ENCODE results near the gene CSNK1D. TPM values are rescaled to one million over a fixed set of nuclear protein-coding genes. Genes with fewer than 3 reads are reported as not detected.
A peak's percentile ranks its signal among the peaks of the same experiment; 100 is the strongest.

The CSNK1D gene
- total RNA-seq, 1 experiment from 2014 or later: 234 TPM

DNA sequence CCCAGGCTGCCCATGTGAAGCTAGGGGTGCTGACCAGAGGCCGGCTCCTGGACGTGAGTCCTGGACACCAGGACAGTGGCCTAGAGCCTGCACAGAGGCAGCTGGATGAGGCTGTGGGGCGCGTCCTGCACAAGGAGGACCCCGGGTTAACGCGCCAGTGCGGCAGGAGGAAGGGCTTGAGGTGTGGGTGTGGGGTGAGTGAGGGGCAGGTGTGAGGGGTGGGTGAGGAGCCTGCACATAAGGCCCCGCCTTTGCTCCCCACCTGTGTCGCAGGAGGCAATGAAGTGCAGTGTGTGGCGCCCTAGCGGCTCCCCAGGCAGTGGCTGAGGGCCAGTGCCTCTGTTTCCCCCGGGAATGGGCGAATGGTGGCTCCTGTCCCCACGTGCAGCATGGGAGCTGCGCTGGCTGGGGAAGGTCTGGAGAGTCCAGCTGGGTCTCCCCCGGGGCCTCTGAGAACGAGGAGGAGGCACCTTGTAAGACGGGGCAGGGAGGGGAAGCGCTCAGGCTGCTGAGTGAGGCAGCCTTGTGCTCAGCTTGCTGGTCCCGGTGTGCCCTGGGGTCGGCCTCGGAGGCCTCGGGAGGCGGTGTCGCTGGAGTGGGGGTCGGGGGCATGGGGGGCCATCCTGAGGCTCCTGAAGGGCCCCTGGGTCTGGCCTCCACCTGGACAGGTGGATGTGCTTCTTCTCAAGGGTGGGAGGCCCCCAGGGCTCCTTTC is 40.7 kb upstream of the CSNK1D start:
- Histone ChIP-seq H3K27me3 (ENCODE audit: control insufficient read depth, insufficient read depth, low read length) (no peaks in the 10 kb centered on the region), H3K27ac (ENCODE audit: low read length) (no peak overlapping the region), H3K4me1 (ENCODE audit: control insufficient read depth, insufficient read depth, low read length) (no peaks in the 10 kb centered on the region), H3K4me3 (ENCODE audit: low read depth in 2 of 2, low read length in 2 of 2) (no peak overlapping the region), H3K9me3 (ENCODE audit: control insufficient read depth, insufficient read depth, low read depth, low read length) (no peaks in the 10 kb centered on the region), H3K36me3 (ENCODE audit: control insufficient read depth, insufficient read depth, low read length) (no peaks in the 10 kb centered on the region)
- DNase-seq (ENCODE audit: low read depth, low spot score) (no peak), ATAC-seq (peak; percentile 28)
- no TSS peak for BruUV-seq (replicated peaks)
- intact Hi-C loops (cut with micrococcal nuclease; ENCODE audit: unreplicated experiment) (no loop called here), in situ Hi-C loops (cut with HindIII; ENCODE audit: low pct_unique_long_range_greater_than_20kb, low sequenced_read_pairs) (no loop called here)
- TF ChIP-seq, protein P1, sequence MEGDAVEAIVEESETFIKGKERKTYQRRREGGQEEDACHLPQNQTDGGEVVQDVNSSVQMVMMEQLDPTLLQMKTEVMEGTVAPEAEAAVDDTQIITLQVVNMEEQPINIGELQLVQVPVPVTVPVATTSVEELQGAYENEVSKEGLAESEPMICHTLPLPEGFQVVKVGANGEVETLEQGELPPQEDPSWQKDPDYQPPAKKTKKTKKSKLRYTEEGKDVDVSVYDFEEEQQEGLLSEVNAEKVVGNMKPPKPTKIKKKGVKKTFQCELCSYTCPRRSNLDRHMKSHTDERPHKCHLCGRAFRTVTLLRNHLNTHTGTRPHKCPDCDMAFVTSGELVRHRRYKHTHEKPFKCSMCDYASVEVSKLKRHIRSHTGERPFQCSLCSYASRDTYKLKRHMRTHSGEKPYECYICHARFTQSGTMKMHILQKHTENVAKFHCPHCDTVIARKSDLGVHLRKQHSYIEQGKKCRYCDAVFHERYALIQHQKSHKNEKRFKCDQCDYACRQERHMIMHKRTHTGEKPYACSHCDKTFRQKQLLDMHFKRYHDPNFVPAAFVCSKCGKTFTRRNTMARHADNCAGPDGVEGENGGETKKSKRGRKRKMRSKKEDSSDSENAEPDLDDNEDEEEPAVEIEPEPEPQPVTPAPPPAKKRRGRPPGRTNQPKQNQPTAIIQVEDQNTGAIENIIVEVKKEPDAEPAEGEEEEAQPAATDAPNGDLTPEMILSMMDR (IDR thresholded peaks at IDR 0.05): no peak
- TF ChIP-seq SIN3A (IDR thresholded peaks at IDR 0.05; ENCODE audit: borderline replicate concordance, insufficient read depth, low read depth, low read length): no peak
- no peak for TF ChIP-seq REST (IDR thresholded peaks at IDR 0.05; ENCODE audit: insufficient read depth in 1 of 2, low read depth in 2 of 2, low read length in 1 of 2)
- no peak for TF ChIP-seq TCF7L2 (IDR thresholded peaks at IDR 0.05; ENCODE audit: low read depth, low read length)
- TF ChIP-seq POLR2AphosphoS5 (IDR thresholded peaks at IDR 0.05; ENCODE audit: low read depth, low read length): no peak
- ChIA-PET POLR2A (no interaction called here), CTCF (interaction anchor here (0.6 kb wide), 1 partner anchor 8 kb away, joined by 3 read pairs; no protein-coding TSS in a partner anchor)

DNA sequence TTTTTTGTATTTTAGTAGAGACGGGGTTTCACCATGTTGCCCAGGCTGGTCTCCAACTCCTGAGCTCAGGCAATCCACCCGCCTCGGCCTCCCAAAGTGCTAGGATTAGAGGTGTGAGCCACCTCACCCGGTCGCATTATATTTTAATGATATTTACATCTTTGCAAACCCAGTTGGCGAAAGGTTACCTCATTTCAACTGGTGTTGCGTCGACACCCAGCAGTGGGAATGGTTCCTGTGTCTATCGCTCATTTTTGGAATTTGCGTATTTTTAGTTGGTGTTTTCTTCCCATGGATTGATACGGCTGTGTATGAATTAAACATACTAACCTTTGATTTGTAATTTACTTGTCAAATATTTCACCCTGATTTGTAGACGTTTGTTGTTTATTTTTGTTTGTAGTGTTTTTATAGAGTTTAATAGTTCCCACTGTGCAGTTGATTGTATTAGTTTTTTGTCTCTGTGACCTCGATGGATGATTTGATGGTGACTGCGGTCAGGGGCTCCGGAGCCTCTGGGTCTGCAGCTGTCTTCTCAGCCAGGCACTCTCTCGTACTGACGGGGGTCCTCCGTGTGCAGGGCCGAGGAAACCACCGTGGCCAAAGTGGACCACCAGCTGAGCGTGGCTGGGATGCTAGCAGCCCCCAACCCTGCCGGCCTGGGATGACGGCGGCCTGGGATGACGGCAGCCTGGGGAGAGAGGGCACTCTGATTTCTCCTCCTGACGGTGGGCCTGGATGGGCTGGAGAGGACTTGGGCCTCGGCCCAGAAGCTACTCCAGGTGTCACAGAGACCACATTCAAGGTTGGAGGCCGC is 39.9 kb upstream of the CSNK1D start:
- ATAC-seq (no peak), DNase-seq (ENCODE audit: low read depth, low spot score) (no peak)
- no peaks in the 10 kb centered on the region for H3K4me1 ChIP-seq (ENCODE audit: control insufficient read depth, insufficient read depth, low read length)
- CTCF ChIA-PET: interaction anchor here (0.6 kb wide), 1 partner anchor 9 kb away, joined by 3 read pairs; no protein-coding TSS in a partner anchor
- H3K9me3 ChIP-seq (ENCODE audit: control insufficient read depth, insufficient read depth, low read depth, low read length): no peaks in the 10 kb centered on the region
- no TSS peak for BruUV-seq (replicated peaks)
- H3K4me3 ChIP-seq (ENCODE audit: low read depth in 2 of 2, low read length in 2 of 2): no peak overlapping the region
- intact Hi-C loops (cut with micrococcal nuclease; ENCODE audit: unreplicated experiment): no loop called here
- no peak for TF ChIP-seq POLR2AphosphoS5 (IDR thresholded peaks at IDR 0.05; ENCODE audit: low read depth, low read length)
- no peak for TF ChIP-seq TCF7L2 (IDR thresholded peaks at IDR 0.05; ENCODE audit: low read depth, low read length)
- TF ChIP-seq, protein P1 (IDR thresholded peaks at IDR 0.05): no peak
- no peak for TF ChIP-seq SIN3A (IDR thresholded peaks at IDR 0.05; ENCODE audit: borderline replicate concordance, insufficient read depth, low read depth, low read length)
- TF ChIP-seq REST (IDR thresholded peaks at IDR 0.05; ENCODE audit: insufficient read depth in 1 of 2, low read depth in 2 of 2, low read length in 1 of 2): no peak
- POLR2A ChIA-PET: no interaction called here
- no peaks in the 10 kb centered on the region for H3K27me3 ChIP-seq (ENCODE audit: control insufficient read depth, insufficient read depth, low read length)
- H3K27ac ChIP-seq (ENCODE audit: low read length): no peak overlapping the region
- in situ Hi-C loops (cut with HindIII; ENCODE audit: low pct_unique_long_range_greater_than_20kb, low sequenced_read_pairs): no loop called here
- no peaks in the 10 kb centered on the region for H3K36me3 ChIP-seq (ENCODE audit: control insufficient read depth, insufficient read depth, low read length)

All from Panc1 (cell line).